Fibroblast of lung (primary cell): Measurements from ENCODE around the gene CNIH1. TPM values are rescaled to one million over a fixed set of nuclear protein-coding genes. Genes with fewer than 3 reads are reported as not detected.
"Not testable (repeated sequence)": the region's sequence is repeated elsewhere in the genome, so short reads cannot be mapped to it uniquely, and the experiment has no call there.

Experiments used
- DNase-seq, 2 donors: peaks; one replicate each; pipeline versions ENCODE4 v3.0.0 to v3.0.0-alpha.2; 2010; ENCODE audit warnings: low read depth in 2 of 2
- H2AFZ ChIP-seq: 2 replicates; pipeline ENCODE4 v1.5.1; 2012; ENCODE audit warnings: low read length, control low read depth, inconsistent platforms
- H3K27ac ChIP-seq: 2 replicates; pipeline ENCODE4 v1.5.1; 2011; ENCODE audit warnings: low read length, control low read depth; ENCODE audit not compliant: insufficient read depth
- H3K27me3 ChIP-seq: 2 replicates; pipeline ENCODE4 v1.5.1; 2011; ENCODE audit warnings: mild to moderate bottlenecking, low read length; ENCODE audit not compliant: control insufficient read depth, insufficient read depth
- H3K36me3 ChIP-seq: 2 replicates; pipeline ENCODE4 v1.5.1; 2011; ENCODE audit warnings: low read length; ENCODE audit not compliant: control insufficient read depth, insufficient read depth
- H3K4me1 ChIP-seq: 2 replicates; pipeline ENCODE4 v1.5.1; 2011; ENCODE audit warnings: low read length; ENCODE audit not compliant: control insufficient read depth, insufficient read depth; ENCODE audit errors: extremely low read depth
- H3K4me2 ChIP-seq: 2 replicates; pipeline ENCODE4 v1.5.1; 2011; ENCODE audit warnings: low read length, control low read depth; ENCODE audit not compliant: insufficient read depth; ENCODE audit errors: extremely low read depth
- H3K4me3 ChIP-seq, 4 experiments: fragments of 200-600 bp in 1 of 4; sonication (generic) in 1 of 4; replicated peaks in 1 of 4; 2 replicates each; pipeline ENCODE4 v1.5.1; 2011 to 2016; ENCODE audit warnings: low read length in 4 of 4, low read depth in 3 of 4, mild to moderate bottlenecking in 3 of 4, control low read depth in 2 of 4, inconsistent platforms in 1 of 4, mixed read lengths in 1 of 4; ENCODE audit not compliant: insufficient read depth in 1 of 4; ENCODE audit errors: control extremely low read depth in 1 of 4
- H3K79me2 ChIP-seq: 2 replicates; pipeline ENCODE4 v1.5.1; 2012; ENCODE audit warnings: mild to moderate bottlenecking, low read length, inconsistent platforms; ENCODE audit not compliant: control insufficient read depth, insufficient read depth
- H3K9ac ChIP-seq: 2 replicates; pipeline ENCODE4 v1.5.1; 2011; ENCODE audit warnings: mild to moderate bottlenecking, low read length, control low read depth; ENCODE audit not compliant: insufficient read depth
- H3K9me3 ChIP-seq: 2 replicates; pipeline ENCODE4 v1.5.1; 2012; ENCODE audit warnings: low read depth, low read length; ENCODE audit not compliant: control insufficient read depth, insufficient read depth
- H4K20me1 ChIP-seq: 2 replicates; pipeline ENCODE4 v1.5.1; 2011; ENCODE audit warnings: low read length; ENCODE audit not compliant: control insufficient read depth, insufficient read depth; ENCODE audit errors: extremely low read depth
- EZH2 ChIP-seq: IDR thresholded peaks from 2 replicates; pipeline ENCODE4 v1.5.1; 2012; ENCODE audit warnings: low read length, control low read depth, mild to moderate bottlenecking; ENCODE audit errors: missing control alignments
- polyA plus RNA-seq, 2 donors: library from polyadenylated mRNA; depleted of rRNA in 1 of 2; stranded (reverse) in 1 of 2; unstranded in 1 of 2; fragments of >200 nt; gene quantifications; 2 replicates each; pipeline ENCODE4 v1.2.1, GENCODE V29; 2011 to 2012; ENCODE audit warnings: missing spikeins in 1 of 2
- total RNA-seq: library from RNA; depleted of rRNA; stranded (reverse); fragments of >200 nt; gene quantifications from 2 replicates; pipeline ENCODE4 v1.2.1, GENCODE V29; 2014
- TF ChIP-seq, protein P1 (sequence below), 2 donors: IDR thresholded peaks in 1 of 2; conservative IDR thresholded peaks in 1 of 2; 1 replicate in 1 of 2; 2 replicates in 1 of 2; pipeline ENCODE4 v1.5.1; 2011 to 2012; ENCODE audit warnings: low read length in 2 of 2, control low read depth in 1 of 2, inconsistent platforms in 1 of 2, low read depth in 1 of 2, mild to moderate bottlenecking in 1 of 2

The CNIH1 gene
- total and polyA plus RNA-seq, 2 donors (not counting 1 experiment from before 2014, with no cell fraction given) = 109 to 301 TPM

GRCh38 chr14:54395284-54395683, 45.9 kb downstream of the CNIH1 start:
- H3K9ac ChIP-seq = no peak overlapping the region
- H3K27ac ChIP-seq = no peak overlapping the region
- H3K9me3 ChIP-seq = no peaks in the 10 kb centered on the region
- H2AFZ ChIP-seq = no peak overlapping the region
- TF ChIP-seq, protein P1, sequence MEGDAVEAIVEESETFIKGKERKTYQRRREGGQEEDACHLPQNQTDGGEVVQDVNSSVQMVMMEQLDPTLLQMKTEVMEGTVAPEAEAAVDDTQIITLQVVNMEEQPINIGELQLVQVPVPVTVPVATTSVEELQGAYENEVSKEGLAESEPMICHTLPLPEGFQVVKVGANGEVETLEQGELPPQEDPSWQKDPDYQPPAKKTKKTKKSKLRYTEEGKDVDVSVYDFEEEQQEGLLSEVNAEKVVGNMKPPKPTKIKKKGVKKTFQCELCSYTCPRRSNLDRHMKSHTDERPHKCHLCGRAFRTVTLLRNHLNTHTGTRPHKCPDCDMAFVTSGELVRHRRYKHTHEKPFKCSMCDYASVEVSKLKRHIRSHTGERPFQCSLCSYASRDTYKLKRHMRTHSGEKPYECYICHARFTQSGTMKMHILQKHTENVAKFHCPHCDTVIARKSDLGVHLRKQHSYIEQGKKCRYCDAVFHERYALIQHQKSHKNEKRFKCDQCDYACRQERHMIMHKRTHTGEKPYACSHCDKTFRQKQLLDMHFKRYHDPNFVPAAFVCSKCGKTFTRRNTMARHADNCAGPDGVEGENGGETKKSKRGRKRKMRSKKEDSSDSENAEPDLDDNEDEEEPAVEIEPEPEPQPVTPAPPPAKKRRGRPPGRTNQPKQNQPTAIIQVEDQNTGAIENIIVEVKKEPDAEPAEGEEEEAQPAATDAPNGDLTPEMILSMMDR (conservative IDR thresholded peaks at IDR 0.05 in 1 of 2, IDR thresholded peaks at IDR 0.05 in 1 of 2; ENCODE audit: low read depth in 1 of 2, low read length in 2 of 2) = no peak
- TF ChIP-seq EZH2 = no peak
- peaks cover 19% of the 10 kb centered on the region for H3K79me2 ChIP-seq
- no peak overlapping the region for H3K4me3 ChIP-seq
- peaks cover 7% of the 10 kb centered on the region for H3K4me1 ChIP-seq
- H3K36me3 ChIP-seq = no peaks in the 10 kb centered on the region
- no peak for DNase-seq
- H3K27me3 ChIP-seq = no peaks in the 10 kb centered on the region
- no peaks in the 10 kb centered on the region for H4K20me1 ChIP-seq
- no peak overlapping the region for H3K4me2 ChIP-seq

GRCh38 chr14:54394596-54394995, 46.6 kb downstream of the CNIH1 start:
- no peak overlapping the region for H3K4me3 ChIP-seq
- no peak for TF ChIP-seq EZH2

GRCh38 chr14:54392986-54393884, 47.9 kb downstream of the CNIH1 start:
- not testable (repeated sequence) for DNase-seq, H3K9me3 ChIP-seq, H2AFZ ChIP-seq, H3K4me3 ChIP-seq, H3K9ac ChIP-seq, H3K4me1 ChIP-seq, H3K27me3 ChIP-seq, H4K20me1 ChIP-seq, H3K4me2 ChIP-seq, H3K36me3 ChIP-seq, H3K27ac ChIP-seq
- H3K79me2 ChIP-seq = peaks cover 12% of the 10 kb centered on the region

More at GRCh38 chr14:54394596-54394995, 46.6 kb downstream of the CNIH1 start:
- peaks cover 19% of the 10 kb centered on the region for H3K79me2 ChIP-seq
- no peak overlapping the region for H2AFZ ChIP-seq
- H3K36me3 ChIP-seq = no peaks in the 10 kb centered on the region
- no peaks in the 10 kb centered on the region for H3K27me3 ChIP-seq
- no peak for DNase-seq
- no peak overlapping the region for H3K9ac ChIP-seq
- no peak overlapping the region for H3K4me2 ChIP-seq
- no peaks in the 10 kb centered on the region for H4K20me1 ChIP-seq
- H3K4me1 ChIP-seq = peaks cover 7% of the 10 kb centered on the region
- no peaks in the 10 kb centered on the region for H3K9me3 ChIP-seq
- no peak overlapping the region for H3K27ac ChIP-seq
